HK-2 (cell line): ENCODE results near the gene BTN1A1.
"Not testable (repeated sequence)": the region's sequence is repeated elsewhere in the genome, so short reads cannot be mapped to it uniquely, and the experiment has no call there.

ENCODE experiments used
- DNase-seq: peaks from one replicate; pipeline ENCODE4 v3.0.0-alpha.2; 2018; ENCODE audit not compliant: unreplicated experiment

Gene BTN1A1

DNA sequence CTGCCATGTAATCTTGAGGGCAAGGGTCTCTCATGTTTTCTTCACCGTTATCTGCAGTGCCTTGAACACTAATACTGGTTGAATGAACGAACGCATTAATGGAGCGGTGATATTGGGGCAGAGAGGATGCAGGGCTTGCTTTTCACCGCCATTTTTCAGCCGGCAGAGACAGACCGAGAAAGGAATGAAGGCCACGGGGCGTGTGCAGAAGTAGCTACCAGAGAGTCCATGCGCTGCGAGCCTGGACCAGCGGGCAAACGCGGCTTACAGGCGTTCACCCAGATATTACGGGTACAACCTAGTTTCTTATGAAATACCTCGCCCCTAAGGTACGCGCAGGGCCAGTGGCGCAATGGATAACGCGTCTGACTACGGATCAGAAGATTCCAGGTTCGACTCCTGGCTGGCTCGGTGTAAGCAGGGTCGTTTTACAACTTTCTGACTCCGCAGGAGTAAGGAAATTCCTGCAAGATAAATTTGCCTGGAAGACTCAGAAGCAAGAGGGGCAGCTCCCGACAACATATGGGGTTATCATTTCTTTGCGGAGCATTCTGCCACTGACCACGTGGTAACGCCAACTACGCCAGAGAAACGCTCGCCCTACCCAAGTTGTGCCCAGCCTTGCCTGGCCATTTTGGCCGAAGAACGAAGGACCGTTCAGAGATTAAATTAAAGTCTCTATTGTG, 37.2 kb downstream of the BTN1A1 start:
- peak; percentile 96 for DNase-seq

DNA sequence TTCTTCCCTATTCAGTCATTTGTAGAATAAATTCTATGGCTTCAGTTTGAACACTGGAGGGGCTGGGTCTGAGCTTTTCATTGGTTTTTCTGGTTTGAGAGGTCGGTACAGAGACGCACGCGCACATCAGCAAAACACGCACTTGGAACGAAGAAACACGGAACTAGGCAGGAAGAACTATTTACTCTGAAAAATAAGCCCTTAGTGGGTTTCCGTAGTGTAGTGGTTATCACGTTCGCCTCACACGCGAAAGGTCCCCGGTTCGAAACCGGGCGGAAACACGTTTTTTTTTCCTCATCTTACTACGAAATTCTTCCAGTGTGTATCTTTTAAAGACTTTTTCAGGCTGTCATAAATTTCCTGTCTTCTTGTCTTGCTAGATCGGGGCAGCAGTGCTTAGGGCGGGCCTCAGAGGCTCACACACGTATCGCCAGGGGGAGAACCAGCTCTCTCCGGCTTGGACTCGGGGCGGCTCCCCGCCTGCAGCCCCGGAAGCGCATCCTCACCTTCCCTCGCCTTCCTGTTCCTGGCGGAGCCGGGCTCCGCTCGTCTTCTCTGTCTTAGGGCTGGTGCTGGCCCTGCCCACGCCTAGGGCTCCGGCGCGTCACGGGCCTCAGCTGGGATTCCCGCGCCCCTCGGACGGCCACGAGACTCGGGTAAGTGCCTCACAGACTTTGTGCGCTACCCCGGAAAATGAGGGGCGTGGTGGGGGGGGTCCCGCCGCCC, 37.9 kb downstream of the BTN1A1 start, which contains the start of gene HMGN4:
Gene HMGN4, plus strand, starts transcription at position 521 of the 726 bp plus-strand sequence. CDS start 6,841 bp downstream, outside the sequence.
- DNase-seq = peak; percentile 89

DNA sequence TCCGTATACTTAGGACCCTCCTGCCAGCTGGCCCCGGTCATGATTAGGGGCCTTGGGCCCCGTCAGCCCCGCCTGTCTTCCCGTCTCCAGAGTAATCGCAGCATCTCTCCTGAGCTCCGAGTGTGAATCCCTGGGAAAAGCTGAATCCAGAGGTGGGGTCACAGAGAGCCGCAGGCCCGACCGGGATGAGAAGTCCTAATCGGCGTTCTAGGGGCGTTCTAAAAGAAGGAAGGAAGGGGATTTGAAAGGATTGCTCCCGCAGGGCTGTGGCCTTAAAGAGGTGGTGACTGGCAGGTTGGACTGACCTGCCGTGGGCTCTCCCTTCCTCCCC, 38.4 kb downstream of the BTN1A1 start:
- no peak for DNase-seq

DNA sequence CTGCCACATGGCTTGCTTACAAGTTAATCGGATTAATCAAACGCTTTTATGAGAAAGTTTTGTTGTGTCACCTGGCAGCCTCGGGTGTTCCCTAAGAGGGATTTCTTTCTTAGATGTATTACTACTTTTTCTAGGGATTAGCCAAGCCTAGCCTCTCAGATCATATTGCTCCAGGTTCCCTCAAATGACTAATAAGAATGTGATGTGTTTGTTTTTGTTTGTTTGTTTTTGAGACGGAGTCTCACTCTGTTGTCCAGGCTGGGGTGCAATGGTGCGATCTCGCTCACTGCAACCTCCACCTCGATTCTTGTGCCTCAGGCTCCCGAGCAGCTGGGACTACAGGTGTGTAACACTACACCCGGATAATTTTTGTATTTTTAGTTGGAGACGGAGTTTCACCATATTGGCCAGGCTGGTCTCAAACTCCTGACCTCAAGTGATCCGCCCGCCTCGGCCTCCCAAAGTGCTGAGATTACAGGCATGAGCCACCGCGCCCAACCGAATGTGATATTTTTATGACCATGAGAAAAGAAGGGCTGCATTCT, 39.0 kb downstream of the BTN1A1 start:
- DNase-seq = no peak

DNA sequence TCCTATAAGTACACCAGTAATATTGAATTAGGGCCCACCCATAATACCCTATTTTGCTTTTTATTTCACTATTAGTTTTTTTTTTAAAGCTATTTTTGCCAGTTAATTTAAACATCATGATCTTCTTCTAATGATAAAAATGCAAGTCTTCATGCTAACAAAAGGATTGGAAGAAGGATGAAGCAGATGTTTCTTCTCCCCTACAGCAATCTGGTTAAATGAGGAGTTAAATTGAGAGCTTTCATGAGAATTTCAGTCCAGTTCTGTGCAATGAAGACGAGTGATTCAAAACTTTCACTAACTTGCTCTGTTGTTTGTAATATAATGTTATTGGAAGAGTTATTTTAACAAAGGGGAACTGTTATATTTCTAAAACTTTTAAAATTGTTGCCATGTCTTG, 41.5 kb downstream of the BTN1A1 start:
- DNase-seq = no peak

GRCh38 chr6:26543953-26544352, 43.9 kb downstream of the BTN1A1 start:
- DNase-seq = no peak

DNA sequence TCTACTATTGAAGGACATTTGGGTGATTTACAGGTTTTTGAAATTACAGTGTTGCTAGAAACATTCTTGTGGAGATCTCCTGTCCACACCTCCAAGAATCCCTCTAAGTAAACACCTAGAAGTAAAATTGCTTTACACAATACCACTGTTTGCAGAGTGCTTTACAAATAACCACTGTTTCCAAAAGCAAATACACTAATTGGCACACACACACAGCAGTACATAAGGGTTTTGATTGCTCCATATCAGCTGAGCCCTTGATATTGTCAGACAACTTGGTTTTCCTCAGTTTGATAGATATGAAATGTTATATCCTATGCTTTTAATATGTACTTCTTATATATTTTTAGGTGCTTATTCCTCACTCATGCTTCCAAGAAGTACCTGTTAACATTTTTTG, 44.4 kb downstream of the BTN1A1 start:
- no peak for DNase-seq

DNA sequence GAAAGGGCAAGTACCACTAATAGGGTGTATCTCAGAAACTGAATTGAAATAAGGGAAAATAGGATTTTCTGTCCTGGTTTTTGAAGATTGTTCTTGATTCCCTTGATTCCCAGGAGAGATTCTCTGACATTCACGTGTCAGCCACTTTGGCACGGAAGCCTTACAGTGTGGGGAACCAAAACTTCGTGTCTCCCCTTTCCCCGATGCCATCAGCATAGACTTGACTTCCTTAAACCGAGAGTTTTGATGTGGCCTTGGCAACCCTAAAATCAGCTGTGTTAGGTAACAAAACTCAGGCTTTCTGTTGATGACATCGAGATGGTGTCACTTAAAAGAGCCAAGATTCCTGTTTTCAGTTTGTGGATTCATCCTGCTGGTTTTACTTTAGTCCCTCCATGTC, 45.5 kb downstream of the BTN1A1 start:
- no peak for DNase-seq

DNA sequence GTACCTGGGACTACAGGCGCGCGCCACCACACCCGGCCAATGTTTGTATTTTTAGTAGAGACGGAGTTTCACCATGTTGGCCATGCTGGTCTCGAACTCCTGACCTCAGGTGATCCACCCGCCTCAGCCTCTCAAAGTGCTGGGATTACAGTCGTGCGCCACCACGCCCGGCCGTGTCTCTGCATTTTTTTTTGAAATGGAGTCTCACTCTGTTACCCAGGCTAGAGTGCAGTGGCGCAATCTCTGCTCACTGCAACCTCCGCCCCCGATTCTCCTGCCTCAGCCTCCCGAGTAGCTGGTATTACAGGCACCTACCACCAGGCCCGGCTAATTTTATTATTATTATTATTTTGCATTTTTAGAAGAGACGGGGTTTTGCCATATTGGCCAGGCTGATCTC, 47.3 kb downstream of the BTN1A1 start:
- DNase-seq = not testable (repeated sequence)

DNA sequence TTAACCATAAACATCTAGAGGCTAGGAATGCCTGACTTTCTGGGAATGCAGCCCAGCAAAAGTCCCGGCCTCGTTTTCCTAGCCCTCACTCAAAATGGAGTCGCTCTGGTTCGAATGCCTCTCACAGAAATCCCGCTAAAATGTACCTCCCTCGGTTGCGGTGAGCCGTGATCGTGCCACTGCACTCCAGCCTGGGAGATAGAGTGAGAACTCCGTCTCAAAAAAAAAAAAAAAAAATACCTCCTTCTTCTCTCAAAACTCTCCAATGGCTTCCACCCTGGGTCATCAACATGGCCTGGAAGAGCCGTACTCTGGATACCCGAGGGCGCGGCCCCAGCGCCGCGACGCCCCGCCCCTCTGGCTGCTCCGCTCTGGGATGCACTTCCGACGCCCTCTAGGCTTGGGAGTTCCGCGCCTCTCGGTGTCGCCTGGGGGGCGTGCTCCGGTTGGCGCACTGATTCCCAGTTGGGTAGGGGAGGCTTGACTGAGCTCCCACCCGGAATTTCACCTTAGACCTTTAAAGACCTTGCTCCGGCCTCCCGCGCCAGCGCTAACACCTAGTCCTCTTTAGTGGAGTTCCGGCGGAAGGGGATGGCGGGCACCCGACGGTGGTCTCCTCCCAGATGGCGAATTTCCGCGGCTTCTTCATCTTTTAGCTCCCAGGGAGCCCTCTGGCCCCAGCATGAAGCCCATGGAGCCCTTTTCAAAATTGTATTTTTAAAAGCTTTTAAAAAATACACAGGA, 50.3 kb downstream of the BTN1A1 start:
- DNase-seq = no peak

GRCh38 chr6:26552205-26552604, 52.1 kb downstream of the BTN1A1 start:
- no peak for DNase-seq

DNA sequence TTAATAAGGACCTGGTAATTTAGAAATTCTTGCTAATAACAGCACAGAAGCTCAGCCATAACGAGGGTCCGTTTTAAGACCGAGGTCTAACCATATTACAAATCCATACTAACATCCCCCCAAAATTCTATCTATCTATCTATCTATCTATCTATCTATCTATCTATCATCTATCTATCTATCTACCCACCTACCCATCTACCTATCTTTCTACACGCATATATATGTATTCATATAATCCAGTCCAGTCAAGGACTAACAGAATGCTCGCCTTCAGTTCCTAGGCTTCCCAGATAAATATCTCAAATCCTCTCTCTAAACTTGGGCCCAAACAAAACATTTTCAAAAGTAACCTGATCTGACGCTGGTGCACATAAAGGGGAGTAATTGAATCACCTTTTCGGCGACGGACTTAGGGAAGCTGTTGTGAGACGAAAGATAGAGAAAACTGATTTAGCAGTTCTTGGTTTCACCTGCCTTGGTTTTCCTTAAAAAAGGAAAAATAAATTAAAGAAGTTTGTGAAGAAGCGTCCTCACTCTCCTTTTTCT, 52.6 kb downstream of the BTN1A1 start:
- no peak for DNase-seq

GRCh38 chr6:26553264-26553634, 53.1 kb downstream of the BTN1A1 start:
- peak; percentile 83 for DNase-seq

DNA sequence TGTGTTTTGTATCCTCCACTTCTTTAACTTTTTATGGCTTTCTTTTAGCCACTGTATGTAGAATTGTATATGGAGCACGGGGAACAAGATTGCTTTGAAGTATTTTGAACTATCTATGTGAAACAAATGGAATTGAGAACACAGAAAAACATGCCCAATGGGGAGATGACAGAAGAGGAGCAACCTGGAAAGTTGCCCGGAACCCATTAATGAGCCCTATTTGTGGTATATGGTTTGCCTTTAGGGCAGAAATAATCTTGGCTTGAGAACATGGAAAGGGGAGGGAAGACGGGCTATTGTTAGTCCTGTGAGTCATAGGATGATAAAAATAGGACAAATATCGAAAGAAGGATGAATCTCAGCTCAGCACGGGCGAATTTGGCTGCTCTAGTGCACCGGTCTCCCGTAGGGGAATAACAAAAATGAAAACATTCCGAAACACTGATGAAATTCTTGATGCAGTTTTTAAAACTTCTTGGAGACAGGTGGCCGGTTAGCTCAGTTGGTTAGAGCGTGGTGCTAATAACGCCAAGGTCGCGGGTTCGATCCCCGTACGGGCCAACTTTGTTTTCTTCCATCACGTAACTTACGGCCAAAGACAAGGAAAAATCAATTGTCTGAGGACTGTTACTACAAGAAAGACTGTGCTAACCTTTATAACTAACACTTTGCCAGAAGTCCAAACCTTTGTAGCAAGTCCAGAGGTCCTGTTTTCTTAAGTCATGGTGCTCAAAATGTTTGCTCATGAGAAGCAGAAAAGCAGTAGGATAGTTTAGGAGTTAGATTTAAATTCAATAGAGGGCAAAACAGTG, 53.7 kb downstream of the BTN1A1 start:
- DNase-seq = peak; percentile 87

DNA sequence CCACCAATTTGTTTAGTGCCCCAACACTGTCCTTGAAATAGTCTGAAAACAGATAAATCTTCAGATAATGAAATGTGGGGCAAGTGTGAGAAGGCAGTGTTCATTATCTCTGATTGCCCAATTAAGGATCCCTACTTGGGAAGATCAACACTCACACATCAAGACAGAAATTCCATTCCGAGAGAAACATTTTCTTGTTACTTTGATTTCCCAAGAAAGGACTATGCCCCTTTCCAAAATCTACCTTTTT, 54.3 kb downstream of the BTN1A1 start:
- DNase-seq = no peak

- peak; percentile 77 for DNase-seq
Measured at GRCh38 chr6:26554697-26555504, 54.8 kb downstream of the BTN1A1 start.

GRCh38 chr6:26555505-26556262, 55.6 kb downstream of the BTN1A1 start:
- DNase-seq = no peak

DNA sequence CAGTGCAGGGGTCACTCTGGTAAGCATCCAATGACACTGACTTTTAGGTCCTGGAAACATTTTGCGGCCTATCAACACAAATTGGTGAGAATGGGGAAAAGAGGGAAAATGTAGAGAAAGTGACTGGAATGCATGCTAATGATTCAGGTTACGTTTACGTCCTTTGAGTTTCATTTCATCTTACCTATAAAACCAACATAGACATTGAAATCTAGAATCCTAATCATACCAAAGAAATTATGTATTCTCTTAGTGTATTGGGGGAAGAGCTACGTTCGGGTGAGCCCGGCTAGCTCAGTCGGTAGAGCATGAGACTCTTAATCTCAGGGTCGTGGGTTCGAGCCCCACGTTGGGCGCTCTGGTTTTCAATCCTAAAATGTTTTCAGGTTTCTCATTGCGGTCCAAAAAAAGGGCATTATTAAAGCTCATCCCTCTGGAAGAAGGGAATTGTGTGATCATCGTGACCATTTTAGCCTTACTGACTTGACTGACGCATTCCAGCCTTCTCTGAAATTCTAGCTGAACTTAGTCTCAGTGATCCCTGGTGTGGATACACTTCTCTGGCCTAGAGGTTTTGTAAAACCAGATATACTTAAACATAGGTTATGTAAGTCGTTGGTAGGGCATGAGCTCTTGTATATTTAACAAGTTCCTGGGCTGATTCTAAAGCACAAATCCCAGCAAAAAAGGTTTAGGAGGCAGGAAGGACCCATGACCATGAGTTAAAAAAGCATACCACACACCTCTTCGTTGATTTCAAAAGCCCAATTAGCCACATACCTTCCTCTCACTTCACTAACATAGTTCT, 56.4 kb downstream of the BTN1A1 start:
- peak; percentile 80 for DNase-seq
